ENCODE measurements around the gene CRKL. TPM values are rescaled to one million over a fixed set of nuclear protein-coding genes. Genes with fewer than 3 reads are reported as not detected.
A peak's percentile ranks its signal among the peaks of the same experiment; 100 is the strongest.

The CRKL gene
- total RNA-seq, 1 donor from 2014 or later: 49.2 TPM

- peaks cover 4% of the 10 kb centered on the region for H3K36me3 Mint-ChIP-seq (ENCODE audit: low read depth)
- H3K9me3 Mint-ChIP-seq (ENCODE audit: low read depth): no peaks in the 10 kb centered on the region
- peak; percentile 11 for TF ChIP-seq CTCF (IDR thresholded peaks at IDR 0.05)
- no peaks in the 10 kb centered on the region for H3K27me3 Mint-ChIP-seq (ENCODE audit: low read depth)
- peak overlapping the region; percentile 64 for H3K4me3 Mint-ChIP-seq (ENCODE audit: unreplicated experiment)
- peaks cover 16% of the 10 kb centered on the region for H3K4me1 Mint-ChIP-seq (ENCODE audit: low read depth)
- no peak for DNase-seq (ENCODE audit: low spot score)
- no peak overlapping the region for H3K27ac Mint-ChIP-seq (ENCODE audit: unreplicated experiment)
Measured at GRCh38 chr22:20957683-20958431, 40.6 kb downstream of the CRKL start.

GRCh38 chr22:20959578-20960461, 42.6 kb downstream of the CRKL start:
- H3K27ac Mint-ChIP-seq (ENCODE audit: unreplicated experiment): no peak overlapping the region
- H3K27me3 Mint-ChIP-seq (ENCODE audit: low read depth): peaks cover 5% of the 10 kb centered on the region
- H3K4me1 Mint-ChIP-seq (ENCODE audit: low read depth): peaks cover 23% of the 10 kb centered on the region
- no peaks in the 10 kb centered on the region for H3K36me3 Mint-ChIP-seq (ENCODE audit: low read depth)
- H3K4me3 Mint-ChIP-seq (ENCODE audit: unreplicated experiment): no peak overlapping the region
- no peaks in the 10 kb centered on the region for H3K9me3 Mint-ChIP-seq (ENCODE audit: low read depth)
- DNase-seq (ENCODE audit: low spot score): no peak
- TF ChIP-seq CTCF (IDR thresholded peaks at IDR 0.05): no peak

GRCh38 chr22:20960609-20961008, 43.4 kb downstream of the CRKL start:
- TF ChIP-seq CTCF (IDR thresholded peaks at IDR 0.05): no peak
- no peaks in the 10 kb centered on the region for H3K9me3 Mint-ChIP-seq (ENCODE audit: low read depth)
- no peak overlapping the region for H3K4me3 Mint-ChIP-seq (ENCODE audit: unreplicated experiment)
- no peak overlapping the region for H3K27ac Mint-ChIP-seq (ENCODE audit: unreplicated experiment)
- DNase-seq (ENCODE audit: low spot score): no peak
- H3K27me3 Mint-ChIP-seq (ENCODE audit: low read depth): peaks cover 5% of the 10 kb centered on the region
- peaks cover 23% of the 10 kb centered on the region for H3K4me1 Mint-ChIP-seq (ENCODE audit: low read depth)
- no peaks in the 10 kb centered on the region for H3K36me3 Mint-ChIP-seq (ENCODE audit: low read depth)

GRCh38 chr22:20962491-20962945, 45.3 kb downstream of the CRKL start:
- Mint-ChIP-seq H3K4me1 (ENCODE audit: low read depth) (peaks cover 14% of the 10 kb centered on the region), H3K4me3 (ENCODE audit: unreplicated experiment) (no peak overlapping the region), H3K27me3 (ENCODE audit: low read depth) (peaks cover 5% of the 10 kb centered on the region), H3K9me3 (ENCODE audit: low read depth) (no peaks in the 10 kb centered on the region), H3K27ac (ENCODE audit: unreplicated experiment) (no peak overlapping the region), H3K36me3 (ENCODE audit: low read depth) (no peaks in the 10 kb centered on the region)
- no peak for DNase-seq (ENCODE audit: low spot score)
- TF ChIP-seq CTCF (IDR thresholded peaks at IDR 0.05): no peak

Measured in chondrocyte (in vitro differentiated cells).